ENCODE measurements around the gene C10orf90. TPM values are rescaled to one million over a fixed set of nuclear protein-coding genes. Genes with fewer than 3 reads are reported as not detected.

The C10orf90 gene
- total RNA-seq, 1 experiment from 2014 or later: 0.59 TPM

DNA sequence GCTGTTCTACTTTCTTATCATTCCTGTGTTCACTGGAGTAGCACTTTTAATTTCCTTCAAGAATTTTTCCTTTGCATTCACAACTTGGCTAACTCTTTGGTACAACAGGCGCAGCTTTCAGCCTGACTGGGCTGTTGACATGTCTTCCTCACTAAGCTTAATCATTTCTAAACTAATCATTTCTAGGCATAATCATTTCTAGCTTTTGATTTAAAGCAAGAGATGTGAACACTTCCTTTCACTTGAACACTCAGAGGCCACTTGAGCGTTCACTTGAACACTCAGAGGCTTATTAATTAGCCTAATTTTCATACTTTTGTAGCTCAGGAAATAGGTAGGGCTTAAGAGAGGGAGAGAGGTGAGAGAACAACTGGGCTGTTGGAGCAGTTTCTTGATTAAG lies 15.9 kb downstream of the C10orf90 start:
- H3K9me2 ChIP-seq (ENCODE audit: insufficient read depth): no peaks in the 10 kb centered on the region
- no TSS peak for BruUV-seq (replicated peaks)
- H3K27me3 ChIP-seq (ENCODE audit: insufficient read depth, low read depth): no peaks in the 10 kb centered on the region; the same call in 1 of the 2 replicates
- CTCF ChIA-PET: no interaction called here
- no peaks in the 10 kb centered on the region for H4K20me1 ChIP-seq (ENCODE audit: insufficient read depth)
- TF ChIP-seq CTCF (conservative IDR thresholded peaks at IDR 0.05): no peak
- no peak for TF ChIP-seq EZH2 (IDR thresholded peaks at IDR 0.05; ENCODE audit: low read depth)
- H3K27ac ChIP-seq: no peak overlapping the region
- no peak for DNase-seq
- no peaks in the 10 kb centered on the region for H3K79me2 ChIP-seq (ENCODE audit: low read depth)
- H3K4me3 ChIP-seq: no peak overlapping the region
- no peaks in the 10 kb centered on the region for H3K4me1 ChIP-seq (replicated peaks; ENCODE audit: insufficient read depth)
- no peak overlapping the region for H3K4me2 ChIP-seq
- POLR2A ChIA-PET (ENCODE audit: unreplicated experiment): no interaction called here
- no peaks in the 10 kb centered on the region for H3K9me3 ChIP-seq (ENCODE audit: insufficient read depth, low read depth)
- intact Hi-C loops (cut with micrococcal nuclease; ENCODE audit: unreplicated experiment): no loop called here
- no peak overlapping the region for H2AFZ ChIP-seq
- H3K36me3 ChIP-seq (ENCODE audit: low read depth): no peaks in the 10 kb centered on the region
- no peaks in the 10 kb centered on the region for H3F3A ChIP-seq (ENCODE audit: insufficient read depth, low read depth)

DNA sequence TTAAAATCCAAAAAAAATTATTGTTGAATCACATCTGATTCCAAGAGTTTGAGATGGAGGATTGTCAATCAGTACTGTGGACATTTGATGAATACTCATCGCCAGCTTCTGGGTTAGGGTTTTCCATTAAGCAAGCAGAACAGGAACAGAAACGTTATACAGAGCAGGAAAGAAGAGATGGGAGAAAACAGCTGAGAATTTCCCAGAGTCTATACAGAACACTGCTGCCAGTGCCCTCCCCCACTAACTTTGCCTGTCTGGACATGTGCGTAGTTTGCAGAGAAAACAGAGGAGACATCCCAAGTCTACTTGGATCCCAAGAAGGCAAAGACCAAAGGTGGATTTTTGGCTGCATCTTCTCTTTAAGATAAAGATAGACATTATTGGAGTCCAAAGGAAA lies 19.0 kb downstream of the C10orf90 start:
- ChIA-PET POLR2A (ENCODE audit: unreplicated experiment) (no interaction called here), CTCF (no interaction called here)
- no peak for DNase-seq
- no peak overlapping the region for H3K27ac ChIP-seq
- TF ChIP-seq EZH2 (IDR thresholded peaks at IDR 0.05; ENCODE audit: low read depth) (no peak), CTCF (conservative IDR thresholded peaks at IDR 0.05) (no peak)
- H3K27me3 ChIP-seq (ENCODE audit: insufficient read depth, low read depth): no peaks in the 10 kb centered on the region; the same call in 1 of the 2 replicates
- intact Hi-C loops (cut with micrococcal nuclease; ENCODE audit: unreplicated experiment): no loop called here
- H3K79me2 ChIP-seq (ENCODE audit: low read depth): no peaks in the 10 kb centered on the region
- no peaks in the 10 kb centered on the region for H3K9me3 ChIP-seq (ENCODE audit: insufficient read depth, low read depth)
- no TSS peak for BruUV-seq (replicated peaks)
- no peaks in the 10 kb centered on the region for H3K9me2 ChIP-seq (ENCODE audit: insufficient read depth)
- no peak overlapping the region for H3K4me3 ChIP-seq
- no peaks in the 10 kb centered on the region for H3K36me3 ChIP-seq (ENCODE audit: low read depth)
- H3K4me1 ChIP-seq (replicated peaks; ENCODE audit: insufficient read depth): no peaks in the 10 kb centered on the region
- H3K4me2 ChIP-seq: no peak overlapping the region
- H4K20me1 ChIP-seq (ENCODE audit: insufficient read depth): no peaks in the 10 kb centered on the region
- H3F3A ChIP-seq (ENCODE audit: insufficient read depth, low read depth): no peaks in the 10 kb centered on the region
- no peak overlapping the region for H2AFZ ChIP-seq

DNA sequence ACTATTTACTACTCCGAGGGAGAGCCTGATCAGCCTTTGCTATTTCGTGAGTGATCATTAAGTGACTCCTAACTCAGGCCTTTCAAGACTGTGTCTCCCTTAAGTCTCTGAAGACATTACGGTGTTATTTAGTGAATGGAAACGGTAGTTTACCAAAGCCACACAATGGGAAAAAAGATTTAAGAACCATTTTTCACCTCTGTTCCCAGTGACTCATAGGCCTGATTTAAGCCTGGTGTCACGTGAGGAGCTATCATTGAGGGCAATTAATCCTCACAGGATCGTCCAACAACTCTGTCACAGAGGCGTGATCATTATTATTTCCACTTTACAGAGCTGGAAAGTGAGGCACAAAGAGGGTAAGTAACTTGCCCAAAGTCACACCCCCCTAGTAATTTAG lies 20.3 kb downstream of the C10orf90 start:
- intact Hi-C loops (cut with micrococcal nuclease; ENCODE audit: unreplicated experiment): no loop called here
- POLR2A ChIA-PET (ENCODE audit: unreplicated experiment): no interaction called here
- H3K36me3 ChIP-seq (ENCODE audit: low read depth): no peaks in the 10 kb centered on the region
- H3K9me3 ChIP-seq (ENCODE audit: insufficient read depth, low read depth): no peaks in the 10 kb centered on the region
- no peaks in the 10 kb centered on the region for H3K9me2 ChIP-seq (ENCODE audit: insufficient read depth)
- TF ChIP-seq CTCF (conservative IDR thresholded peaks at IDR 0.05) (no peak), EZH2 (IDR thresholded peaks at IDR 0.05; ENCODE audit: low read depth) (no peak)
- CTCF ChIA-PET: no interaction called here
- no peaks in the 10 kb centered on the region for H3K79me2 ChIP-seq (ENCODE audit: low read depth)
- no peaks in the 10 kb centered on the region for H4K20me1 ChIP-seq (ENCODE audit: insufficient read depth)
- no peak overlapping the region for H3K4me3 ChIP-seq
- no peaks in the 10 kb centered on the region; the same call in 1 of the 2 replicates for H3K27me3 ChIP-seq (ENCODE audit: insufficient read depth, low read depth)
- H3F3A ChIP-seq (ENCODE audit: insufficient read depth, low read depth): no peaks in the 10 kb centered on the region
- BruUV-seq (replicated peaks): no TSS peak
- DNase-seq: no peak
- no peak overlapping the region for H3K27ac ChIP-seq
- no peak overlapping the region for H3K4me2 ChIP-seq
- no peak overlapping the region for H2AFZ ChIP-seq
- H3K4me1 ChIP-seq (replicated peaks; ENCODE audit: insufficient read depth): no peaks in the 10 kb centered on the region

Measured in PC-9 (cell line).